ENCODE measurements around the gene PLOD2.

The PLOD2 gene

GRCh38 chr3:146019508-146019907 is 141.5 kb downstream of the PLOD2 start:
- TF ChIP-seq EP300 (IDR thresholded peaks at IDR 0.05; ENCODE audit: borderline replicate concordance) (no peak), RAD21 (IDR thresholded peaks at IDR 0.05; ENCODE audit: low read depth) (no peak), CEBPB (IDR thresholded peaks at IDR 0.05) (no peak)
